Activated CD8-positive, alpha-beta memory T cell treated with anti-CD3 and anti-CD28 coated beads, Interleukin-2, amount 50 U/mL, for 4 hours (primary cell): ENCODE measurements around the gene TAP1.
"Not testable (repeated sequence)": the region's sequence is repeated elsewhere in the genome, so short reads cannot be mapped to it uniquely, and the experiment has no call there.

Experiments
- DNase-seq: peaks from one replicate; pipeline ENCODE4 v3.0.0-alpha.2; 2020

The TAP1 gene, protein sequence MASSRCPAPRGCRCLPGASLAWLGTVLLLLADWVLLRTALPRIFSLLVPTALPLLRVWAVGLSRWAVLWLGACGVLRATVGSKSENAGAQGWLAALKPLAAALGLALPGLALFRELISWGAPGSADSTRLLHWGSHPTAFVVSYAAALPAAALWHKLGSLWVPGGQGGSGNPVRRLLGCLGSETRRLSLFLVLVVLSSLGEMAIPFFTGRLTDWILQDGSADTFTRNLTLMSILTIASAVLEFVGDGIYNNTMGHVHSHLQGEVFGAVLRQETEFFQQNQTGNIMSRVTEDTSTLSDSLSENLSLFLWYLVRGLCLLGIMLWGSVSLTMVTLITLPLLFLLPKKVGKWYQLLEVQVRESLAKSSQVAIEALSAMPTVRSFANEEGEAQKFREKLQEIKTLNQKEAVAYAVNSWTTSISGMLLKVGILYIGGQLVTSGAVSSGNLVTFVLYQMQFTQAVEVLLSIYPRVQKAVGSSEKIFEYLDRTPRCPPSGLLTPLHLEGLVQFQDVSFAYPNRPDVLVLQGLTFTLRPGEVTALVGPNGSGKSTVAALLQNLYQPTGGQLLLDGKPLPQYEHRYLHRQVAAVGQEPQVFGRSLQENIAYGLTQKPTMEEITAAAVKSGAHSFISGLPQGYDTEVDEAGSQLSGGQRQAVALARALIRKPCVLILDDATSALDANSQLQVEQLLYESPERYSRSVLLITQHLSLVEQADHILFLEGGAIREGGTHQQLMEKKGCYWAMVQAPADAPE

DNA sequence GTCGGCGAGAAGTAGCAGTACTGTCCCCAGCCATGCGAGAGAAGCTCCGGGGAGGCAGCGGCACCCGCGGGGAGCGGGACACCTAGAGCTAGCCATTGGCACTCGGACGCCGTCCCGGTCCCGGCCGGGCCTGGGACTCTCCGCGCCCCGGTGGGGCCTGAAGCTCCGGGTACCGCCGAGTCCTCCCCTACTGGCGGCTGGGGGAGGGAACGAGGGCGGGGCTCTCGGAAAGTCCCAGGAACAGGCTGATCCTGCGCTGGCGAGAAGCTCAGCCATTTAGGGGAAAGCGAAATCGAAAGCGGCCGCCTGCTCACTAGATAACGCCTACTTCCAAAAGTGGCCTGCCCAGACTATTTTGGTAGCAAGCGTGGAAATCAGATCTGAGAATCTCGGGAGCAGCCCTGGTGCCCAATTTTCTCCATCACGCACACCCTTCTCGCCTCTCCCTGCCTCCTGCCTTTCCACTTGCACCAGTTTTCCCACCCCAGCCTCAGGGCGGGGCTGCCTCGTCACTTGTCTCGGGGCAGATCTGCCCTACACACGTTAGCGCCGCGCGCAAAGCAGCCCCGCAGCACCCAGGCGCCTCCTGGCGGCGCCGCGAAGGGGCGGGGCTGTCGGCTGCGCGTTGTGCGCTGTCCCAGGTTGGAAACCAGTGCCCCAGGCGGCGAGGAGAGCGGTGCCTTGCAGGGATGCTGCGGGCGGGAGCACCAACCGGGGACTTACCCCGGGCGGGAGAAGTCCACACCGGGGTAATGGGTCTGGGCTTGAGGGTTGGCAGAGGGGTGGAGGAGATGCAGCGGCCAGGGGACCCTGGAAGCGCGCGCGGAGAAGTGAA lies at the start of gene TAP1, which contains the start of gene PSMB9:
Gene TAP1, minus strand, starts transcription at position 164 of the 835 bp plus-strand sequence. Its CDS starts 68 bp downstream, at position 96.
Gene PSMB9, plus strand, starts transcription at position 652 of the 835 bp plus-strand sequence. Its CDS starts 38 bp downstream, at position 690.
- DNase-seq: peak; percentile 97

DNA sequence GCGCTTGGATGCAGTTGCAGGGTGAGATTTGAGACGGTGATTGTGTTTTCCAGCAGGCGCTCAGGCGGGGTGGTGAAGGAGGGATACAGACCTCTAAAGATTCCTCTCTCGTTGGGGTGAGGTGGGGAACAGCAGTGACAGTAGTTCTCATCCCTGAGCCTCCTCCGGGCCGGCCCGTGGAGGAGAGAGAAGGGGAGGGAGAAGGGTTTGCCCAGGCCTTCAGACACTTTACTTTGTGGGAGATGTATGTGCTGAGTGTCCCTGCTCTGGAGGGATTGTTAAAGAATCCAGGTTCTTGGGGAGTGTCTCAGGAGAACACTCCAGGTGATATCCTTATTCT lies 41.5 kb upstream of the TAP1 start:
- DNase-seq: no peak

DNA sequence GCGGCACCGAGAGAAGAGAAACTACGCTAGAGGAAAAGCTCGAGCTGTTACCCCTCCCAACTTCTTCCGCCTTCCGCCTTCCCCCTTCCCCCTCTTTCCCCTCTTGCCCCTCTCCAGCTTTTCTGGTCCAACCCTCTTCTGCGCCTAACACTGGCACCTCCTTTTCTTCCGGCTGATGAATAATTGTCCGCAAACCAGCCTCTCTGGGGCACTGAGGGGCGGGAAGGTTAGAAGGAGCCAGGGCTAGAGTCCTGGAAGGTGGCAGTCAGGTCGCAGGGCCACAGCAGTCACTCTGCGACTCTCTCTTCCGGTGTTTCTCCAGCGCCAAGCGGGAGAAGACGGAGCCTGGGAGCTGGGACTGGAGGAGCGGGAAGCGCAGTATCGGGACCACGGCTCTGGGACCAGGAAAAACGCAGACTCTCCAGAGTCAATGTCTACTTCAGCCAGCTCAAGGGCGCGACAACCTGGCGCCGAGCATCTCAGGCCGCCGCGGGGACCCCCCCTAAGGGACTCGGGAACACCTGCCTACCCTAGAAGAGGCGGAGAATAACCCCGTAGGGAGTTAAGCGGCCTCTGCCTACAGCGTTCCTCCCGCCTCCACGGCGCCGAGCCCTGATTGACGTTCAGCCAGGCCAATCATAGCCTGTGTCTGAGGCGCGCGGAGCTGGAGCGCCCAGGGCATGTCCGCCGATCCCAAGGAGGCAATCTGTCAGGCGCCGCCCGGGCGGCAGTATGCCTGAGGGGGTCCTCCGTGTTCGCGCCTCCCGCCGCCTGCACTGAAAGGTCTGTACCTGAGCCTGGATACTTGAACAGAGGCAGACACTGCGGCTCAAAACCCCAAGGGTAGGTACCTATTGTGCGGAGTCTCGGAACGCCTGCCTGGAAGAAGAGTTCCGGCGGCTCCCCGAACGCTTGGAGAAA lies 40.8 kb upstream of the TAP1 start:
- DNase-seq: peak; percentile 95

DNA sequence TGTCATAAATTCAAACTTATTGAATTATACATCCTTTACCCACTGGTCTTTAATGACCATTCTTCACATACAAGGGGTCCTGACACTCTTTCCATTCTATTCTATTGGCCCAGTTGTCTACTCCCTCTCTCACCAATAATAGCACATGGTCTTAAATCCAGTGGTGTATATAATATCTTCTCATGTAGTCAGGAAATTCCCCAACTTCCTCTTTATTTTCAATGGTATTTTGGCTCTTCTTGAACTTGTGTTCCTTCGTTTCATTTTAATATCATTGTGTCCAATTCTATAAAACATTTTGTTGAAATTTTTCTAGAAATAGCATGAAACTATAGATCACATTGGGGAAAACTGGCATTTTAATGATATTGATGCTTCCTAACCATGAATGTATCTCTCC lies 37.3 kb upstream of the TAP1 start:
- DNase-seq: no peak

DNA sequence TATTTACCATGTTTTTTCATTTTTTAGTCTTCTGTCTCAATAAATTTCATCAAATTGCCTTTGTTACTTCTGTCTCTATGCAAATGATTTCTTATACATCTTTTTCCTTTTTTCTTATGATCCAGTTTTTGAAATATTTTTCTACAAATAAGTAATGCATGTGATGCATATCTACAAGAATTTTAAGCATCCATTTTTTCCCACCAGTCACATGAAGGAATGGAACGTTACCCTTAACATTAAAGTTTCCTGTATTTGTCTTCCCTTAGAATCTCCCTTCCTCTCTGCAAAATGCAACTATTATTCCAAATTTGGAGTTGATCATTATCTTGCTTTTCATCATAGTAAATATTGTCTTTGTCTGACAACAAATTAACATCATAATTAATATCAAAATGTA lies 36.0 kb upstream of the TAP1 start:
- no peak for DNase-seq

- DNase-seq: no peak
These were observed 35.1 kb upstream of the TAP1 start for GRCh38 chr6:32888576-32888975.

GRCh38 chr6:32887616-32888015 lies 34.1 kb upstream of the TAP1 start:
- no peak for DNase-seq

GRCh38 chr6:32886681-32887383 lies 33.3 kb upstream of the TAP1 start:
- DNase-seq: no peak

DNA sequence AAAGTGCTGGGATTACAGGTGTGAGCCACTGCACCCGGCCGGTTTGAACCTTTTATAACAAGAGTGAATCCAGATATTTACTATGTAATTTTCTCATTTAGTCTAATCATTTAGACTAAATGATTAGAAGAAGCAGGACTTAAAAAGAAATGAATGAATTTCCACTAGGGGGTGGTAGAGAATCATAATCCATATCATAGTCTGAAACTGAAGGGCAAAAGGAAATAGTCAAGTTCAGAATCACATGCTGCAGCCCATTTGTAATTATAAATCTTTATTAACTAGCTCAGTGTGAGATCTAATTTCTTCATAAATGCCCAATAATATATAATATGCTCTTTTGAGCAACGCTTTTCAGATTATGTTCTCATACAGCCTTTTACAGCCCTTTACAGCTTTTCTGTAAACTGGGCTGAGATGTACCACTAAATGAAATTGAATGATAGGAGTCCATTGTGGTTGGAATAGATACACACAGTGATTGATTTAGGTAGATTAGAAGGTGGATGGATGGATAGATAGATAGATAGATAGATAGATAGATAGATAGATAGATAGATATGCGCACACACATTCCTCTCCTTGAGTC lies 32.3 kb upstream of the TAP1 start:
- DNase-seq: no peak

DNA sequence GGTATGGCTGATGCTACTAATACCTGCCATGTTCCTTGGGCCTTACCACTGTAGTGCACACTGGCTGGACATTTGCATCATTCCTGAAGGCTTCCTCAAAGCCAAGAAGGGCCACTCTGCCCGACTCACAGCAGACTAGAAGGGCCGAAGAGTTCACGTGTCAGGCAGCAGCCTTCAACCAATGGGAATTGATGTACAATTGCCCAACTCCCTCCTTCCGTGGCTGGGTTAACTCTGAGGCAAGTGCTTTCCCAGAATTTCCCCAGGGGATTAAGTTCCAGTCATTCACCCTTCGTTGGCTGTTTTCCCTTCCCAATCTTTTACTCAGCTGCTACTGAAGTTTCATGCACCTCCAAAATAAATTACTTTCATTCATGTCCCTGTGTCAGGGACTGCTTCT lies 30.3 kb upstream of the TAP1 start:
- no peak for DNase-seq

DNA sequence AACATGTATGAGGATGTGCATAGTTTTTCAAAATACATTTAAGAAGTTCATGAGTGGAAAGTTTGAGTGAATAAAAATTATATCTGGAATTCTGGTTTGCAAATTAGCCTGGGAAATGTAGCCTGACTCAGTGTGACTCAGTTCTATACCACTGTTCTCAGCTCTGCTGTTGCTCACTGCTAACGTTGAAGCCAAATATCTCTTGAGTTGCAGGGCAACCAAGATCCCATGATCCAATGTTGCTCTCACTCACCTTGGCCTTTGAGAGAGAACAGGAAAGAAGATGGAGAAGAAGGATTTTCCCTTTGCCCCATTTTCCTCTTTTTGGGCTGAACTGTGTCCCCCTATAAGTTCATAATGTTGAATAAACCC lies 29.4 kb upstream of the TAP1 start:
- DNase-seq: no peak

- not testable (repeated sequence) for DNase-seq
These were observed 27.5 kb upstream of the TAP1 start for GRCh38 chr6:32880962-32881361.

DNA sequence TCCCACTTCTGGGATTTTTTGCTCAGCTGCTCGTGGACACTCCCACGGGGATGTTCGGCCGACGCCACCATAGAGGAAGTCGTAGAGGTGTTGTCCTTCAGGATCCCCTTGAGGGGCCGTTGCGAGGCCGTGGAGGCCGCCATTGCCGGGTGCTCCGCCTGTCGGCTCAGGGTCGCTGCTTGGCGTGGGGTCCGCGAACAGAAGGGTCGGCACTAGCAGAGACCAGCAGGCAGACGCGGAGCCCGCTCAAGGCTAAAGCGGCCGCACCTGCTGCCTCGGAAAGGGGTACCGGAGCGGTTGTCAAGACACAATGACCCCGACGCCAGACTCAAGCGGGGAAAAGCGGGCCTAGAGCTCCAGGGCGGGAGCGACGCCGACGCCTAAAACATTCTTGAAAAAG lies 26.2 kb upstream of the TAP1 start:
- no peak for DNase-seq

GRCh38 chr6:32876603-32877002 lies 23.1 kb upstream of the TAP1 start:
- no peak for DNase-seq

- not testable (repeated sequence) for DNase-seq
These were observed 20.4 kb upstream of the TAP1 start for GRCh38 chr6:32873947-32874346.

DNA sequence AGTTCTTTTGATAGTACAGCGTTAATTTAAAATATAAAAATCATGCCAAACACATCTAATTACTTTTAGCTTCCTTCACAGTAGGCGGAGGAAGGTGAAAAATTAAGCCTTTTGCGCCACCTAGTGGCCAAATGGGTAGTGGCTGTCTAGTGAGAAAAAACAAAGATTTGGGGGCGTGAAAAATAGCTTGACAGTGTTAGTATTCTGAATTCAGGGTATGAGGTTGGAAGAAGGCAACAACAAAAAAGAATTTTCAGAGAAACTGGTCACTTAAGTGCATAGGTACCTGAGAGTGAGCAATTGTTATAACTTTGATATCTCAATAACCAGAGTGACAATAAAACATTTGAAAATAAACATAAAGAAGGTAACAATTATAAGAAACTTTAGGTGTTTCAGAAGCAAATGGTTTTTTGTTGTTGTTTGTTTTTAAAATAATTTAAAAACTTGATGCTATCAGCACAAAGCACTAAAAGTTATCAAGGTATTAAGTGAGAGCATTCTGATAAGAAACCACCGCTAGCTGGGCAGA lies 14.8 kb upstream of the TAP1 start:
- peak; percentile 89 for DNase-seq

DNA sequence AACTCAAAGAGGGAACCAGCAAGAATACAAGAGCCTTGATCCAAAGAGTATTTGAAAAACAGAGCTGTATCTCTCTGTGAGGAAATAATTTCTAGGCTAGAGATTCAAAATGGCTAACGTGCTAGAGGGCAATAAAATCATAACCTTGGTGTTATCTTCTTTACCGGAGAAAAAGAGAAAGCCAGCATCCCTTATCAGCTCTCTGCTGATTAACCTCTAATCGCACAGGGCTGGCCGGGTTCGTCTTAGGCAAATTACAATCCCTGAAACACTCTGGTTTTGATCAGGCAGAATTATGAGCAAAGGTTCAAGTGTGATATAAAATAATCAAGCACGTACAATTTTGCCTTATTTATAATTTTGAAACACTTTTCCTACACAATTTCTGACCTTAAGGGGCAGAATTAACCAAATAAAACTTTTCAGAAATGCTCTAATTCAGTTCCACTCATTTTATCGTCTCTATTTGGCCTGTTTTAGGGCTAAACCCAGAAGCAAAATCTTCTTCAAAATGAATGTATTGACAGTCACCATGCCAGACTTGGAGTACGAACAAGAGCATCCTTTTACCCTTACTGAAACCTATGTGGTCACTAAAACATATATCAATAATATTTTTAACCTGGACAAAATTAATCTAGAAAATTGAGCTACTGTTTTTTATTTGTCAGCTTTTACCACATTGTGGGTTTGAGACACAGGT lies 14.2 kb upstream of the TAP1 start:
- no peak for DNase-seq

GRCh38 chr6:32867022-32867477 lies 13.5 kb upstream of the TAP1 start:
- DNase-seq: no peak

- no peak for DNase-seq
These were observed 12.4 kb upstream of the TAP1 start for GRCh38 chr6:32865724-32866443.
